GM11168 (cell line): ENCODE results near the gene DNM2.
"Not testable (repeated sequence)": the region's sequence is repeated elsewhere in the genome, so short reads cannot be mapped to it uniquely, and the experiment has no call there.

Experiments used
- in situ Hi-C: fragments of 300-500 bp; cut with MboI; formaldehyde crosslinking; loops from one replicate; pipeline ENCODE4 v1.12.0; 2022; ENCODE audit warnings: low sequenced_read_pairs; ENCODE audit not compliant: unreplicated experiment

DNM2 gene

GRCh38 chr19:10854350-10855089 is 136.6 kb downstream of the DNM2 start:
- in situ Hi-C loops: no loop called here

- in situ Hi-C loops: no loop called here
These were observed 138.1 kb downstream of the DNM2 start for GRCh38 chr19:10855879-10856522.

- in situ Hi-C loops: not testable (repeated sequence)
These were observed 139.0 kb downstream of the DNM2 start for GRCh38 chr19:10856899-10857298.

- in situ Hi-C loops: no loop called here
These were observed 140.4 kb downstream of the DNM2 start for GRCh38 chr19:10858204-10858828.

- in situ Hi-C loops: no loop called here
These were observed 143.3 kb downstream of the DNM2 start for GRCh38 chr19:10861103-10861651.

GRCh38 chr19:10862561-10863106 is 144.8 kb downstream of the DNM2 start:
- in situ Hi-C loops: no loop called here

- in situ Hi-C loops: no loop called here
These were observed 145.3 kb downstream of the DNM2 start for GRCh38 chr19:10863107-10863717.

GRCh38 chr19:10864538-10864899 is 146.6 kb downstream of the DNM2 start:
- in situ Hi-C loops: no loop called here

GRCh38 chr19:10866495-10866894 is 148.6 kb downstream of the DNM2 start:
- in situ Hi-C loops: no loop called here

GRCh38 chr19:10868872-10869547 is 151.1 kb downstream of the DNM2 start:
- in situ Hi-C loops: no loop called here

- in situ Hi-C loops: not testable (repeated sequence)
These were observed 152.0 kb downstream of the DNM2 start for GRCh38 chr19:10869872-10870311.

- in situ Hi-C loops: no loop called here
These were observed 152.6 kb downstream of the DNM2 start for GRCh38 chr19:10870501-10870954.

GRCh38 chr19:10870955-10871603 is 153.2 kb downstream of the DNM2 start, which contains the start of gene CARM1:
CARM1 (plus strand) TSS chr19:10871553; CDS start chr19:10871703, 150 bp downstream.
- in situ Hi-C loops: no loop called here

GRCh38 chr19:10871711-10872545 is 154.0 kb downstream of the DNM2 start:
- in situ Hi-C loops: no loop called here

- in situ Hi-C loops: no loop called here
These were observed 154.7 kb downstream of the DNM2 start for GRCh38 chr19:10872546-10873107.

- in situ Hi-C loops: no loop called here
These were observed 156.1 kb downstream of the DNM2 start for GRCh38 chr19:10874024-10874423.

GRCh38 chr19:10876459-10877240 is 158.8 kb downstream of the DNM2 start:
- in situ Hi-C loops: no loop called here
